ENCODE results near the gene DIAPH3. TPM values are rescaled to one million over a fixed set of nuclear protein-coding genes. Genes with fewer than 3 reads are reported as not detected.
A peak's percentile ranks its signal among the peaks of the same experiment; 100 is the strongest.
"Not testable (repeated sequence)": the region's sequence is repeated elsewhere in the genome, so short reads cannot be mapped to it uniquely, and the experiment has no call there.

The DIAPH3 gene
- 4.5 TPM for total RNA-seq
- 0.80 TPM for polyA plus RNA-seq
- long read RNA-seq, donor 1: 0 reads
- long read RNA-seq, donor 2: 0 reads
- long read RNA-seq, donor 3, full-length matches to known transcripts: 1 of 1 reads
- long read RNA-seq, donor 3, partial matches to known transcripts: 0 of 1 reads
- long read RNA-seq, donor 3, other reads (novel, unspliced or antisense): 0 of 1 reads
- long read RNA-seq, donor 4: 0 reads
- long read RNA-seq, donor 5, partial matches to known transcripts: 0 of 1 reads
- long read RNA-seq, donor 5, other reads (novel, unspliced or antisense): 0 of 1 reads
- long read RNA-seq, donor 6: 0 reads
- long read RNA-seq, donor 7: 0 reads
- long read RNA-seq, donor 8: 0 reads
- long read RNA-seq, donor 9: 0 reads
- long read RNA-seq, donor 10: 0 reads

DNA sequence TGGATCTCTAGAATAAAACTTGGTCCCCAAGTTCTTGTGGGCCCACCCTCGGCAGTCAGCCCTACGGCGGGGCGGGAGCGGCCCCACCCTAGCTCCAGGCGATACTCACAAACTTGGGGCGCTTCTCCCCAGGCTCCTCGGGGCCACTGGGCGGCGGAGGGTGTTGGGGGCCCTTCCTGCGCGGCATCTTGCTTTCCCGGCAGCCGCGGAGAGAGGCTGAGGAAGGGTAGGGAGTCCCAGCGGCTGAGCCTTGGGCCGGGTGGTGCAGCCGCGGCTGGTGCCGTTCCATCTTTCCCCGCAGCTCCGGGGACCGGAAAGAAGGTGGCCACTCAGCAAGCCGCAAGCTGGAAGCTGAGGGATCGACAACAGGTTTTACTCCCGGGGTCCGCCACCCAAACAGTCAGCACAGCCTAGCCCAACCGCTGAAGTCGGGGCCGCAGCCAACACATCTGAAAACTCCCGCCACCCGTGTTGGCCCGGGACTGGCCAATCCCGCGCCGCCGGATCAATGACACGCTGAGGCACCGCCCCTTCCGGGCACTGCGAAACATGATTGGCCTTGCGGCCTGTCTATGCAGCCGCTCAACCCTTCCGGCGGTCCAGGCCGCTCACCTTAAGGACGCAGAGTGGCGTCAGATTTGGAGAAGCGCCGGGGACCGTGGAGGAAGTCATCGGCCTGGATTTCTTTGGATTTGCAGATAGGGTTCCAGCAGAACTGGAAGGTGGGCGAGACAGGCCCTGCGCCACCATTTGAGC lies at the start of gene DIAPH3:
DIAPH3 (minus strand) TSS at position 451 of the 756 bp plus-strand sequence; CDS start at position 289, 162 bp downstream.
- Histone ChIP-seq H3K27me3 (ENCODE audit: control insufficient read depth in 2 of 2, insufficient read depth in 1 of 2, low read length in 1 of 2) (no peaks in the 10 kb centered on the region), H3K27ac (ENCODE audit: low read depth in 1 of 2, low read length in 1 of 2) (peak within 1 kb of the TSS; percentile 52 to 75), H3K9me3 (ENCODE audit: control insufficient read depth in 2 of 2, insufficient read depth in 1 of 2, low read length in 1 of 2) (no peaks in the 10 kb centered on the region), H3K36me3 (ENCODE audit: control insufficient read depth in 2 of 2, insufficient read depth in 2 of 2, low read length in 1 of 2) (no peaks in the 10 kb centered on the region), H3K4me1 (ENCODE audit: control insufficient read depth in 2 of 2, insufficient read depth in 2 of 2, low read length in 2 of 2) (peaks cover 3 to 4% of the 10 kb centered on the region in 2 donors), H3K4me3 (ENCODE audit: low read length in 2 of 2) (peak within 1 kb of the TSS; percentile 60 to 73)
- WGBS: under 1% methylated on average over 54 of the region's 54 CpGs
- peak; percentile 83 to 96 (median 89) for DNase-seq (ENCODE audit: low read depth in 6 of 9, low spot score in 9 of 9)

DNA sequence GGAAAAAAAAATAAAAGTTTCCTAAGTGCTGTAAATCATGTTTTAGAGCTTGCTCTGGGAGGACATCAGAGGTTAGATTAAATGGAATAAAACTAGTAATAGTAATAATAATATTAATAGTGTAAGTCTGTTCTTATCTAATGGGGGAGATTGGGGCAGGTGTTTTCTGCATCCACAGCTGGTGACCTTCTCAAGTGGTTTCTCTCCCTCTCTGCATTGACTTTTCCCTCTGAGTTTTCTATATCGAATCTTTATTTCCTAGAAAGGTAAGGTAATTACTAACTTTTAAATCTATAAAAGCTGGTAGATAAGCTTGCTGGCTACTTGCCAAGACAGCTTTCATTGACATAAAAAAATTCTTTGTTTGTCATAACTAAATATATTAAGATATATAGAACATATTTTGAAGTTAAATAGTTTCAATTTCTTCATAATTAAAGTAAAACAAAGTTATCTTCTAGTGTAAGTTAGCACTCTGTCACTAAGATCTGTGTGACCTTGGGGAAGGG lies 49.6 kb upstream of the DIAPH3 start:
- no peak overlapping the region for H3K4me3 ChIP-seq (ENCODE audit: low read length in 2 of 2)
- H3K27me3 ChIP-seq (ENCODE audit: control insufficient read depth in 2 of 2, insufficient read depth in 1 of 2, low read length in 1 of 2): no peaks in the 10 kb centered on the region
- no peaks in the 10 kb centered on the region for H3K36me3 ChIP-seq (ENCODE audit: control insufficient read depth in 2 of 2, insufficient read depth in 2 of 2, low read length in 1 of 2)
- DNase-seq (ENCODE audit: low read depth in 6 of 9, low spot score in 9 of 9): no peak
- 100% methylated on average over 1 of the region's 1 CpG for WGBS
- no peaks in the 10 kb centered on the region for H3K4me1 ChIP-seq (ENCODE audit: control insufficient read depth in 2 of 2, insufficient read depth in 2 of 2, low read length in 2 of 2)
- H3K9me3 ChIP-seq (ENCODE audit: control insufficient read depth in 2 of 2, insufficient read depth in 1 of 2, low read length in 1 of 2): no peaks in the 10 kb centered on the region
- H3K27ac ChIP-seq (ENCODE audit: low read depth in 1 of 2, low read length in 1 of 2): no peak overlapping the region

DNA sequence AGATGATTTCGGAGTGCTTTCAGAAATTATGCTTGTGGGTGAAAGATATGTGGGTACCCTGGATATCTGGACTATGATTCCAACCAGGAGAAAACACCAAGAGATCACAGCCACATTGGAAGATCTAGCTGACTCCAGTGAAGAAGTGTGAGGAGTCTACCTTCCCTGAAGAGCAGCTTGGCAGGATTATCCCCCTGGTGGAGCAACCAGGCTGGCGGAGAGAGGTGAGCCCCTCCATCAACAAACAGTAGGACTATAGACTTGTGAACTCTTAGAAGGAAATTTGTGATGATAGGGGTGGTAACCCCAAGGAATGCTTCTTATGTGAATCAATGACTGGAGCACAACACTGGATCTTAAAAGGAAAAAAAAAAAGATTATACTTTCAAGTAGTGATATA lies 47.8 kb upstream of the DIAPH3 start:
- H3K4me1 ChIP-seq (ENCODE audit: control insufficient read depth in 2 of 2, insufficient read depth in 2 of 2, low read length in 2 of 2): no peaks in the 10 kb centered on the region
- DNase-seq (ENCODE audit: low read depth in 6 of 9, low spot score in 9 of 9): no peak
- no peaks in the 10 kb centered on the region for H3K9me3 ChIP-seq (ENCODE audit: control insufficient read depth in 2 of 2, insufficient read depth in 1 of 2, low read length in 1 of 2)
- H3K4me3 ChIP-seq (ENCODE audit: low read length in 2 of 2): no peak overlapping the region
- no peak overlapping the region for H3K27ac ChIP-seq (ENCODE audit: low read depth in 1 of 2, low read length in 1 of 2)
- WGBS: 90% methylated on average over 2 of the region's 2 CpGs
- no peaks in the 10 kb centered on the region for H3K27me3 ChIP-seq (ENCODE audit: control insufficient read depth in 2 of 2, insufficient read depth in 1 of 2, low read length in 1 of 2)
- no peaks in the 10 kb centered on the region for H3K36me3 ChIP-seq (ENCODE audit: control insufficient read depth in 2 of 2, insufficient read depth in 2 of 2, low read length in 1 of 2)

- 94% methylated on average over 4 of the region's 4 CpGs for WGBS
Observed at GRCh38 chr13:60210510-60211330, 47.0 kb upstream of the DIAPH3 start.

DNA sequence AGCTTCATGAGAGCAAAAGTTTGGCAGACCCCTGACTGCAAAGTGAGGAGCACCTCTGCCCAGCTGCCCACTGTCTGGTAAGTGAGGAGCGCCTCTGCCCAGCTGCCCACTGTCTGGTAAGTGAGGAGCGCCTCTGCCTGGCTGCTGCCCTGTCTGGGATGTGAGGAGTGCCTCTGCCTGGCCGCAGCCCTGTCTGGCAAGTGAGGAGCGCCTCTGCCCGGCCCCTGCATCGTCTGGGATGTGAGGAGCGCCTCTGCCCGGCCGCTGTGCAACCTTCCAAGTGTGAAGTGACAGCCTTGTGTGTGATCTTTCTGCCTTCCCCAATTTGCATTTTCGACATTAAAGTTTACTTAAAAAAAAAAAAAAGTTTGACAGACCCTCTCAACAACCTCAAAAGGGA lies 41.8 kb upstream of the DIAPH3 start:
- 95% methylated on average over 10 of the region's 10 CpGs for WGBS
- not testable (repeated sequence) for DNase-seq (ENCODE audit: low read depth in 6 of 9, low spot score in 9 of 9); H3K27ac ChIP-seq (ENCODE audit: low read depth in 1 of 2, low read length in 1 of 2); H3K4me3 ChIP-seq (ENCODE audit: low read length in 2 of 2); H3K27me3 ChIP-seq (ENCODE audit: control insufficient read depth in 2 of 2, insufficient read depth in 1 of 2, low read length in 1 of 2); H3K9me3 ChIP-seq (ENCODE audit: control insufficient read depth in 2 of 2, insufficient read depth in 1 of 2, low read length in 1 of 2); H3K36me3 ChIP-seq (ENCODE audit: control insufficient read depth in 2 of 2, insufficient read depth in 2 of 2, low read length in 1 of 2); H3K4me1 ChIP-seq (ENCODE audit: control insufficient read depth in 2 of 2, insufficient read depth in 2 of 2, low read length in 2 of 2)

More at GRCh38 chr13:60210510-60211330, 47.0 kb upstream of the DIAPH3 start:
- H3K27ac ChIP-seq (ENCODE audit: low read depth in 1 of 2, low read length in 1 of 2): no peak overlapping the region
- no peaks in the 10 kb centered on the region for H3K36me3 ChIP-seq (ENCODE audit: control insufficient read depth in 2 of 2, insufficient read depth in 2 of 2, low read length in 1 of 2)
- H3K27me3 ChIP-seq (ENCODE audit: control insufficient read depth in 2 of 2, insufficient read depth in 1 of 2, low read length in 1 of 2): no peaks in the 10 kb centered on the region
- H3K4me1 ChIP-seq (ENCODE audit: control insufficient read depth in 2 of 2, insufficient read depth in 2 of 2, low read length in 2 of 2): no peaks in the 10 kb centered on the region
- no peak overlapping the region for H3K4me3 ChIP-seq (ENCODE audit: low read length in 2 of 2)
- DNase-seq (ENCODE audit: low read depth in 6 of 9, low spot score in 9 of 9): no peak
- no peaks in the 10 kb centered on the region for H3K9me3 ChIP-seq (ENCODE audit: control insufficient read depth in 2 of 2, insufficient read depth in 1 of 2, low read length in 1 of 2)

DNA sequence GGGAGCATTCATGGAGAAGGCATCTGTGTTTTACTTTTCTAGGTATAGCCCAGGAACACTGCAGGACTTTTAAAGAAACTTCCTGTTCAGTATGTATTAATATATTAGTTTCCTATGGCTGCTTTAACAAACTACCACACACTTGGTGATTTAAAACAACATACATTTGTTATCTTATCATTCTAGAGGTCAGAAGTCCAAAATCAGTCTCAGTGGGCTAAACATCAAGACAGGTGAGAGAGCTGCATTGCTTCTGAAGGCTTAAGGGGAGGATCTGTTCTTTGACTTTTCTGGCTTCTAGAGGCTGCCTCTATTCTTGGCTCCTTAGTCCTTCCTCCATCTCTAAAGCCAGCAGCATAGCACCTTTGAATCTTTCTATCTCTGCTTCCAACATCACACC lies 37.6 kb upstream of the DIAPH3 start:
- H3K4me3 ChIP-seq (ENCODE audit: low read length in 2 of 2): no peak overlapping the region
- no peaks in the 10 kb centered on the region for H3K36me3 ChIP-seq (ENCODE audit: control insufficient read depth in 2 of 2, insufficient read depth in 2 of 2, low read length in 1 of 2)
- no peak overlapping the region for H3K27ac ChIP-seq (ENCODE audit: low read depth in 1 of 2, low read length in 1 of 2)
- H3K9me3 ChIP-seq (ENCODE audit: control insufficient read depth in 2 of 2, insufficient read depth in 1 of 2, low read length in 1 of 2): no peaks in the 10 kb centered on the region
- no peaks in the 10 kb centered on the region for H3K27me3 ChIP-seq (ENCODE audit: control insufficient read depth in 2 of 2, insufficient read depth in 1 of 2, low read length in 1 of 2)
- H3K4me1 ChIP-seq (ENCODE audit: control insufficient read depth in 2 of 2, insufficient read depth in 2 of 2, low read length in 2 of 2): no peaks in the 10 kb centered on the region
- DNase-seq (ENCODE audit: low read depth in 6 of 9, low spot score in 9 of 9): no peak

DNA sequence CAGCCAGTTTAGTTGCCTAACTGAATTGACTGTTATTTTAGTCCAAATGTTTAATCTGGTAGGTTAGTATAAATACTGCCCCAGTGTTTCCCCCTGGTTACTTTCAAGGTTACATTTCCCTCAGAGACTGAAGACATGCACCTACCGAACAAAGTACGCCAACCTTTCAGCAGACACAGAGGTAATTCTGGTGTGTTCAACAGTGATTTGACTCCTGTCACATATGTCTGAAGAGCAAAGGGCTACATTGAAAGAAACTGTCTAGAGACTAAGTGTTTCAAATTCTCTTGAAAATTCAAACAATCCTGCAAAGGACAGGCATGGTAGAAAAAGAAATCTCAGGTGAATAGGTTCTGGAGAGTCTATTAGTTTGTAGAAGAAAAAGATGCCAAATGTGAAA lies 32.2 kb upstream of the DIAPH3 start:
- not testable (repeated sequence) for H3K36me3 ChIP-seq (ENCODE audit: control insufficient read depth in 2 of 2, insufficient read depth in 2 of 2, low read length in 1 of 2); DNase-seq (ENCODE audit: low read depth in 6 of 9, low spot score in 9 of 9); H3K9me3 ChIP-seq (ENCODE audit: control insufficient read depth in 2 of 2, insufficient read depth in 1 of 2, low read length in 1 of 2); H3K27ac ChIP-seq (ENCODE audit: low read depth in 1 of 2, low read length in 1 of 2); H3K4me3 ChIP-seq (ENCODE audit: low read length in 2 of 2); H3K27me3 ChIP-seq (ENCODE audit: control insufficient read depth in 2 of 2, insufficient read depth in 1 of 2, low read length in 1 of 2); H3K4me1 ChIP-seq (ENCODE audit: control insufficient read depth in 2 of 2, insufficient read depth in 2 of 2, low read length in 2 of 2)
- 70% methylated on average over 2 of the region's 2 CpGs for WGBS

- whole genome bisulfite sequencing: 94% methylated on average over 1 of the region's 1 CpG
- no peaks in the 10 kb centered on the region for H3K9me3 ChIP-seq (ENCODE audit: control insufficient read depth in 2 of 2, insufficient read depth in 1 of 2, low read length in 1 of 2)
- no peak for DNase-seq (ENCODE audit: low read depth in 6 of 9, low spot score in 9 of 9)
- no peaks in the 10 kb centered on the region for H3K27me3 ChIP-seq (ENCODE audit: control insufficient read depth in 2 of 2, insufficient read depth in 1 of 2, low read length in 1 of 2)
- H3K4me1 ChIP-seq (ENCODE audit: control insufficient read depth in 2 of 2, insufficient read depth in 2 of 2, low read length in 2 of 2): no peaks in the 10 kb centered on the region
- H3K4me3 ChIP-seq (ENCODE audit: low read length in 2 of 2): no peak overlapping the region
- H3K36me3 ChIP-seq (ENCODE audit: control insufficient read depth in 2 of 2, insufficient read depth in 2 of 2, low read length in 1 of 2): no peaks in the 10 kb centered on the region
- H3K27ac ChIP-seq (ENCODE audit: low read depth in 1 of 2, low read length in 1 of 2): no peak overlapping the region
Observed at GRCh38 chr13:60182907-60183306, 19.2 kb upstream of the DIAPH3 start.

Data from thymus (tissue), 14 donors.